Fibroblast of pulmonary artery (primary cell): ENCODE results near the gene KPNA5.
"Not testable (repeated sequence)": the region's sequence is repeated elsewhere in the genome, so short reads cannot be mapped to it uniquely, and the experiment has no call there.

ENCODE experiments used
- DNase-seq: peaks from one replicate; pipeline ENCODE4 v3.0.0-alpha.2; 2010; ENCODE audit warnings: low read depth
- H3K4me3 ChIP-seq: replicated peaks from 2 replicates; pipeline ENCODE4 v1.5.1; 2011; ENCODE audit warnings: low read depth, mild to moderate bottlenecking, control low read depth, low read length, moderate library complexity
- TF ChIP-seq, protein P1 (sequence below): IDR thresholded peaks from 2 replicates; pipeline ENCODE4 v1.5.1; 2011; ENCODE audit warnings: mild to moderate bottlenecking, control low read depth, low read length, inconsistent platforms; ENCODE audit errors: missing control alignments

The KPNA5 gene

DNA sequence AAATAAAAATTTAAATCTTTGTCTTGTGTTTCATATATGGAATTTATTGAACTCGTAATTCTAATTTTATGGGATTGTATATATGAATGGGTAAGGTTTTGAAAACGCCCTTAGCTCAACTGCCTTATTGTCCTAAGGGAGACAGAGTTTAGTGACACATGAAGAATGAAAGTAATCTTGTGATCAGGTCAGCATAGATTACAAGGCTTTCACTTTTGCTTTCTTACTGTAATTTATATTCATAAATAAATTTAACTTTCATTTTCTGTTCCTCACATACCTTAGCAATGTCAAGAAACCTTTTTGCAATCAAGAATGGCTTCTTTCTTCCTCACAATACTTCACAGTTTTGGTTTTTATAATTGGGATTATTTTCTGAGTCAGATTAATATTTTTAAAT, 14.4 kb downstream of the KPNA5 start:
- no peak overlapping the region for H3K4me3 ChIP-seq
- TF ChIP-seq, protein P1, sequence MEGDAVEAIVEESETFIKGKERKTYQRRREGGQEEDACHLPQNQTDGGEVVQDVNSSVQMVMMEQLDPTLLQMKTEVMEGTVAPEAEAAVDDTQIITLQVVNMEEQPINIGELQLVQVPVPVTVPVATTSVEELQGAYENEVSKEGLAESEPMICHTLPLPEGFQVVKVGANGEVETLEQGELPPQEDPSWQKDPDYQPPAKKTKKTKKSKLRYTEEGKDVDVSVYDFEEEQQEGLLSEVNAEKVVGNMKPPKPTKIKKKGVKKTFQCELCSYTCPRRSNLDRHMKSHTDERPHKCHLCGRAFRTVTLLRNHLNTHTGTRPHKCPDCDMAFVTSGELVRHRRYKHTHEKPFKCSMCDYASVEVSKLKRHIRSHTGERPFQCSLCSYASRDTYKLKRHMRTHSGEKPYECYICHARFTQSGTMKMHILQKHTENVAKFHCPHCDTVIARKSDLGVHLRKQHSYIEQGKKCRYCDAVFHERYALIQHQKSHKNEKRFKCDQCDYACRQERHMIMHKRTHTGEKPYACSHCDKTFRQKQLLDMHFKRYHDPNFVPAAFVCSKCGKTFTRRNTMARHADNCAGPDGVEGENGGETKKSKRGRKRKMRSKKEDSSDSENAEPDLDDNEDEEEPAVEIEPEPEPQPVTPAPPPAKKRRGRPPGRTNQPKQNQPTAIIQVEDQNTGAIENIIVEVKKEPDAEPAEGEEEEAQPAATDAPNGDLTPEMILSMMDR = no peak
- DNase-seq = no peak

DNA sequence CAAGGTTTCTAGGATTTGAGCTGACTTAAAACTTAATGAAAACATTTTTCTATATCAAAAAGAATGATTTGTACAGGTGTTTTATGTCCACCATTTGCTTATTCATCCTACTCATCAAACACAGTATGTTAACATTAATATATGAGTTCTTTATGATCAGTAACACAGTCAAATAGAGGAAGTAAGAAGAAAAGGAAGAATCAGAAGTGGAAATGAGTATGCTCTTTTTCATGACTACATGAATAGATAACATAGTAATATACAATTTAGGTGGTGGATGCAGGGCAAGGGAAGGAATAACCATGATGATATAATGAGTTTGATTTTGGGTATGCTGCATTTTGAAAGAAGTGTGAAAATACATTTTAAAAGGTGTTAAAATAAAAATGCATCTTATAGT, 16.5 kb downstream of the KPNA5 start:
- TF ChIP-seq, protein P1 = no peak
- DNase-seq = no peak
- H3K4me3 ChIP-seq = no peak overlapping the region

DNA sequence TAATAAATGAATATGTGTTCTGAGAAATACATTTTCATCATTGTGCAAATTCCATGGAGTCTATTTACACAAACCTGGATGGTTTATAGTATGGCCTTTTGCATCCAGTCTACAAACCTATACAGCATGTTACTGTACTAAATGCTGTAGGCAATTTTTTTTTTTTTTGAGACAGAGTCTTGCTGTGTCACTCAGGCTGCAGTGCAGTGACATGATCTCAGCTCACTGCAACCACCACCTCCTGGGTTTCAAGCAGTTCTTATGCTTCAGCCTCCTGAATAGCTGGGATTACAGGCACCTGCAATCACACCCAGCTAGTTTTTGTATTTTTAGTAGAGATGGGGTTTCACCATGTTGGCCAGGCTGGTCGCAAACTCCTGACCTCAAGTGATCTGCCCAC, 22.9 kb downstream of the KPNA5 start:
- not testable (repeated sequence) for DNase-seq, H3K4me3 ChIP-seq

DNA sequence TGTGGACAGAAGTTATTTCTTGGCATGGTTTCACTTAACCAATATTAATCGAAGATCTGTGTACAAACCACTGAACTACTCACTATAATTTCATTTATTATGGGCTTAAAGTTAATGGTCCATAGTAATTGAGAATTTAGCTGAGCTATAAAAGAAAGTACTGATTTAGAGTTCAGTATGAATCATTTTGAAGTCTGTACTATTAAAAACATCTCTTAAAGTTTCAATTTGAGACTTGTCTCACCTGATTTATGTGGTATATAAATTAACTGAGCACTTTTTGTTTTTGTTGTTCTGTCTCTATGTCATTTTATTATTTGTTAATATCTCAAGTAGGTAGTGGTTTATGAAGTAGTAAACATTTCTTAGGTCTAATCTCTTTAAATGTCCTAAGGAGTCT, 24.9 kb downstream of the KPNA5 start:
- no peak for DNase-seq
- H3K4me3 ChIP-seq = no peak overlapping the region
- TF ChIP-seq, protein P1 = no peak

DNA sequence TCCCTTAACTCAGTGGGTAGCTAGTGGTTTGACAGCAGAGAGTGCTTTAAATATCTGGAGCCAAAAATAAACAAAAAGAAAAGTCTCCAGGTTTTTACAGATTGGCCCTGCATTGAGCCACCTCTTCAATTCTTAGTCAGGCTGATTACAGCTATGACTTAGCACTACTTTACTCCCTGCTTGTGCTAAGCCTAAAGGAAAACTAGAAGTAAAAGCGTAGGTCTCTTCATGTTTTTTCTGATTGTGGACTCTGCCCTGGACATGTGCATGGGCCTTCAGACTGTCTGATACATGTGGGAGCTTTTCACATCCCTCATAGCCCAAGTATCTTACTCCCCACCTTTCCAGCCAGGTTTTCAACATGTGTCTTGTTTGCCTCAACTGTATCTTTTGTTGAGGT, 33.3 kb downstream of the KPNA5 start:
- H3K4me3 ChIP-seq = no peak overlapping the region
- no peak for DNase-seq
- TF ChIP-seq, protein P1 = no peak

DNA sequence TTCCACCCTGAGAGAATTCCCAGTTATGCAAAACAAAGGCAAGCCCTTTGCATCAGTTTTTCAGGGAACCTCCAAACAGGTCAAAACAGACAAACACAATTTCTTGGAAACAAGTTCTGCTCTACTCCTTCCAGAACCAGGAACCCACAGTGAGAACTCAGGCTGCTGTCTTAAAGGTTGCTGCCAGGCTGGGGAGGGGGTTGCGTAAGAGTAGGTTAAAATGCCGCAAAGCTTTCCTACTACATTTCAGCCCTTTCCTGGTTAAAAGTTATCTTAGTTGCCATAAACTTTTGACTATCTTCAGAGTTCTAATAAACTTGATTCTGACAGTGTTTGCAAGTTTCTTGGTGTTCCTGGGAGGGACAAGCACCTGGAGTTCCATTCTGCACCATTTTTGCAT, 33.8 kb downstream of the KPNA5 start:
- DNase-seq = no peak
- no peak overlapping the region for H3K4me3 ChIP-seq
- TF ChIP-seq, protein P1 = no peak

DNA sequence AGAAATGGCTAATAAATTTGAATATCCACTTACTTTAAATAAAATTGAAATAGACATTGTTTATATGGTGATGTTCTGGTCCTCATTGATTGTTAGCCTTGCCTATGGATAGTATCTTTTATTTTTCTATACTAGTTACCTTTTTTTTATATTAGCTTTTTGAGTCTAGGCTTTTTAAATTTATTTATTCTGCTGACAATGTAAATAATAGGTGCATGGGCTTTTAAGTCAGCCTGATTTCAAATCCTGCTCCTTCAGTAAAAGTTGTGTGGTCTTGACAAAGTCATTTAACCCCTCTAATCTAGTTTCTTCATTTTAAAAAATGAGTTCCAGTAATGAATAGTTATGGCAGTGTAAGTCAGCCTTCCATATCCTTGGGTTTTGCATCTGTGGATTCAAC, 45.9 kb downstream of the KPNA5 start:
- no peak for DNase-seq
- TF ChIP-seq, protein P1 = no peak
- no peak overlapping the region for H3K4me3 ChIP-seq

DNA sequence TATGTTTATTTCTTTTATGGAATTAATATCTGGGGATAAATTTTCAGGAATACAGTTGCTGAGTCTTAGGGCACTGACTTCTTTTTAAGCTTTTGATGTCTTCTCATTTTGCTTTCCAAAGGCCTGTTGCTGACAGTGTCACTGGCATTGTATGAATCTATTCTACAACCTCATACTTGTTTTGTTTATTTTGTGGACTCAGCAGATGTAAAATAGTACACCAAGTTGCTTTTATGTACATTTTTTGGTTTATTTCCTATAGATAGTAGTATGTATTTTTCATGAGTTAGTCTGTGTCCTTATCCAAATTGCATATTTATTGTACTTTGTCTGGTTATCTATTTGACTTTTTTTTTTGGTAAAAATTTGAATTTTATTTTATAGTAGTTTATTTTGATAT, 49.5 kb downstream of the KPNA5 start:
- DNase-seq = no peak
- no peak overlapping the region for H3K4me3 ChIP-seq
- TF ChIP-seq, protein P1 = no peak
